CD4-positive, alpha-beta T cell treated with Interleukin-6 at 100 ng/mL for 8 hours (primary cell): ENCODE data around the gene PTPN2.
A peak's percentile ranks its signal among the peaks of the same experiment; 100 is the strongest.

Experiments used
- DNase-seq: peaks from one replicate; pipeline ENCODE4 v3.0.0-alpha.2; 2020; ENCODE audit warnings: mixed read lengths, low spot score

Gene PTPN2

DNA sequence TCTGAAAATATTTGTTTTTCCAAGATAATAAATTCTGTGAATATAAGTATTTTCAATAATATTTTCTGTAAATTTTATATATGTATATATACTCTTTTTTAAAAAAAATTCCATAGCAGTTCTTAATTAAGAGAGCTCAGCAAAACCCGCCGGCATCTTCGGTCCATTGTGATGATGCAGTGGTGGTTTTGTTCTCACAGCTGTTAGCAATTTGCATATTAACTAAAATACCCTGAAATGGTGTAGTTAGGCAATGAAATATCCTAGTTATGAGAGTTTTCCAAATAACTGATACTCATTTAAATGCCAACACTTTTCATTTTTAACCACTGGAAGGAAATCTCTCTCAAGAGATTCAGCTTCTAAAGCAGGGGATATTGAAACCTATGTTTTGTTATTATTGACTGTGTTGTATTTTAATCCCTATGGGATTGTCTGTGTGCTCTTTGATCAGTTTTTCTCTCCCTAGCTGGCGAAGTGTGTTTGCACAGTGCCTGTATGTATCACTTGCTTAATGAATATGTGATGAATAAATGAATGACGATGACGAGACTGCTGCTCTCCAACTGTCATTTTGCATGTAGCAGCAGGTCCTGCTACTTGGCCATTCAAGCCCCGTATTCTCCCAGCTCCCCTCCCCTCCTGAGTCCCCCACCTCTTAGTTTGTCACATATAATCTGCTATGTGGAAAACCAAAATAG is 138.8 kb downstream of the PTPN2 start:
- DNase-seq: no peak

DNA sequence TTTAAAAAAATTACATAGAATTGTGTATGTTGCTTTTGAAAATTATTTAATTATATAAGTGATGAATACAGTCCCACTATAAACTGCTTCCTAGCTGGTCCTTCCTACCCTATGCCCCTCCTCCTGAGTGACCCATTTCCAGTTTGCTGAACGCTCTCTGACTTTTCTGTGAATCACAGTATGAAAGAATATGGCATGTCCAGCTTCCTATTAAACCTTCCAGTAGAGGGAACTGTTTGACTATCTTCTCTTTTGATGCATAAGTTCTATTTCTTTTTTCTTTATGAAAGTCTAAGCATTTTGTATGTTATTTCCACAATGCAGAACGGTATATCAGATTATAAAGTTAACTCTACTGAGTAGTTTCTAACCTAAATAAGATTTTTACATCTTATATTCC is 139.9 kb downstream of the PTPN2 start:
- DNase-seq: peak; percentile 15

DNA sequence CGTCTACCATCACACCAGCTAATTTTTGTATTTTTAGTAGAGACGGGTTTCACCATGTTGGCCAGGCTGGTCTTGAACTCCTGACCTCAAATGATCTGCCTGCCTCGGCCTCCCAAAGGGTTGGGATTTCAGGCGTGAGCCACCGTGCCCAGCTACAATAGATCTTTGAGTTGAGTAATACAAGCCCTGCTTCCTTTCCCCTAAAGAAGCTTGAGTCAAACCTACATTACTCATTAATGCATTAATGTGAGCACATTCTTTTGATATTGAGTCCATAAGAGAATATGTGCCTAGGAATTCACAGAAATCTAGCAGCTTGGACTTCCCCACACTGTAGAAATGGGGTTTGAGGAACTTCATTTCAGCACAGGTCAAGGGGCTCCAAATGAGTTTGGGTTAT is 141.6 kb downstream of the PTPN2 start:
- DNase-seq: no peak
